GM12878 (cell line): ENCODE data around the gene NOS1AP. TPM values are rescaled to one million over a fixed set of nuclear protein-coding genes. Genes with fewer than 3 reads are reported as not detected.
"Not testable (repeated sequence)": the region's sequence is repeated elsewhere in the genome, so short reads cannot be mapped to it uniquely, and the experiment has no call there.

Experiments used
- ATAC-seq: fragments of 200-7000 bp; cut with Tn5 transposase; 3 replicates; pipeline ENCODE4 v1.9.1; 2020; ENCODE audit warnings: mild to moderate bottlenecking, moderate library complexity
- BruUV-seq: library from RNA; stranded (reverse); fragments of 400-500 nt; replicated peaks from 2 replicates; lab custom pipeline; 2021; lab: Mats Ljungman, UMichigan
- CTCF ChIA-PET: fragments of 300-600 bp; sonication (Branson Sonifier 250); formaldehyde crosslinking; extraction: SDS; loops from one replicate; lab custom pipeline; 2021; ENCODE audit warnings: inconsistent platforms; lab: Yijun Ruan, JAX
- POLR2A ChIA-PET: fragments of 350-600 bp; formaldehyde crosslinking; extraction: SDS; loops from one replicate; lab custom pipeline; 2021; ENCODE audit warnings: inconsistent platforms; lab: Charles Lee
- RAD21 ChIA-PET: fragments of 300-600 bp; sonication (Branson Sonifier 250); formaldehyde crosslinking; loops from one replicate; lab custom pipeline; 2023; ENCODE audit warnings: antibody characterized with exemption; ENCODE audit not compliant: unreplicated experiment; lab: Charles Lee
- SMC1A ChIA-PET: fragments of 300-600 bp; sonication (Branson Sonifier 250); formaldehyde crosslinking; loops from one replicate; lab custom pipeline; 2023; ENCODE audit not compliant: unreplicated experiment, uncharacterized antibody; lab: Charles Lee
- DNase-seq: peaks from one replicate; pipeline ENCODE4 v3.0.0-alpha.2; 2011; ENCODE audit warnings: low read depth, low spot score
- FAIRE-seq: peaks from 3 replicates; lab custom pipeline; 2011; peaks lifted over from hg19 to GRCh38; lab: Jason Lieb, UNC
- H2AFZ ChIP-seq: 2 replicates; pipeline ENCODE4 v1.6.0; 2011; ENCODE audit warnings: low read depth, low read length, control low read depth; ENCODE audit not compliant: control insufficient read depth
- H3K27ac ChIP-seq: 2 replicates; pipeline ENCODE4 v1.5.1; 2011; ENCODE audit warnings: control low read depth; ENCODE audit not compliant: control insufficient read depth, insufficient read depth
- H3K27me3 ChIP-seq, 2 experiments: replicated peaks in 1 of 2; 2 replicates each; pipeline versions ENCODE4 v1.6.0 to v1.6.1; 2011; ENCODE audit warnings: low read length in 1 of 2; ENCODE audit not compliant: control insufficient read depth in 2 of 2, insufficient read depth in 2 of 2
- H3K36me3 ChIP-seq, 2 experiments: 2 replicates each; pipeline ENCODE4 v1.5.1; 2011; ENCODE audit warnings: low read length in 1 of 2; ENCODE audit not compliant: control insufficient read depth in 2 of 2, insufficient read depth in 2 of 2
- H3K4me1 ChIP-seq: 2 replicates; pipeline ENCODE4 v1.6.1; 2011; ENCODE audit warnings: mild to moderate bottlenecking, low read length, moderate library complexity, mixed read lengths; ENCODE audit not compliant: control insufficient read depth, insufficient read depth
- H3K4me2 ChIP-seq: 2 replicates; pipeline ENCODE4 v1.6.0; 2011; ENCODE audit warnings: control low read depth; ENCODE audit not compliant: control insufficient read depth, insufficient read depth
- H3K4me3 ChIP-seq: fragments of 200-600 bp; sonication (generic); 2 replicates; pipeline ENCODE4 v1.5.1; 2016
- H3K79me2 ChIP-seq: 2 replicates; pipeline ENCODE4 v1.6.0; 2011; ENCODE audit warnings: low read length; ENCODE audit not compliant: control insufficient read depth, insufficient read depth
- H3K9ac ChIP-seq: 2 replicates; pipeline ENCODE4 v1.8.0; 2011; ENCODE audit warnings: low read length, control low read depth, mixed read lengths; ENCODE audit not compliant: control insufficient read depth, insufficient read depth
- H3K9me3 ChIP-seq: replicated peaks from 3 replicates; pipeline ENCODE4 v1.5.1; 2011; ENCODE audit warnings: mild to moderate bottlenecking, low read length; ENCODE audit not compliant: control insufficient read depth, insufficient read depth
- H4K20me1 ChIP-seq: 2 replicates; pipeline ENCODE4 v1.6.0; 2011; ENCODE audit not compliant: control insufficient read depth, insufficient read depth
- CREM ChIP-seq: IDR thresholded peaks from 2 replicates; pipeline ENCODE4 v1.6.1; 2014; ENCODE audit warnings: antibody characterized with exemption, low read depth
- POLR2AphosphoS5 ChIP-seq: IDR thresholded peaks from 2 replicates; pipeline ENCODE4 v1.6.1; 2011; ENCODE audit warnings: mild to moderate bottlenecking, low read length, inconsistent platforms
- TCF3 ChIP-seq: IDR thresholded peaks from 2 replicates; pipeline ENCODE4 v1.6.1; 2012; ENCODE audit warnings: low read depth, mild to moderate bottlenecking, low read length, borderline replicate concordance; ENCODE audit not compliant: insufficient read depth
- ZNF384 ChIP-seq: IDR thresholded peaks from 2 replicates; pipeline ENCODE4 v1.6.1; 2012; ENCODE audit warnings: low read depth, mild to moderate bottlenecking, low read length, improper control_type of control experiment, borderline replicate concordance
- WGBS: methylation state at CpG from one replicate; pipeline ENCODE4 v1.1.6; 2016; ENCODE audit warnings: low lambda C conversion rate; ENCODE audit not compliant: insufficient replicate concordance, insufficient coverage; ENCODE audit errors: missing lambda C conversion rate; 5-methylcytosine and 5-hydroxymethylcytosine counted together
- in situ Hi-C: fragments of 300-500 bp; cut with MboI; formaldehyde crosslinking; loops from 9 replicates; pipeline ENCODE4 v1.14.3; 2018; ENCODE audit warnings: mixed read lengths
- intact Hi-C: fragments of 100-400 bp; cut with micrococcal nuclease; formaldehyde crosslinking; loops from one replicate; pipeline ENCODE4 v1.14.2; 2022; ENCODE audit not compliant: unreplicated experiment
- polyA plus RNA-seq, 11 experiments: library from polyadenylated mRNA; depleted of rRNA in 4 of 11; unstranded in 6 of 11; stranded (reverse) in 5 of 11; fragments of >200 nt; fragmentation: Nextera tagmentation in 4 of 11; fragmentation: Illumina TruSeq in 1 of 11; extraction: Ambion mirVana in 4 of 11; extraction: Trizol in 1 of 11; gene quantifications; 1 replicate in 1 of 11; 2 replicates in 10 of 11; pipeline versions ENCODE4 v1.2.1 to v1.2.3, GENCODE V29; 2011 to 2016; ENCODE audit warnings: inconsistent platforms in 2 of 11, missing spikeins in 2 of 11, low read depth in 1 of 11
- total RNA-seq, 4 experiments: library from RNA; depleted of rRNA in 3 of 4; stranded (reverse); fragments of >200 nt in 3 of 4; fragmentation: Illumina TruSeq in 1 of 4; extraction: Trizol in 1 of 4; gene quantifications; 2 replicates each; pipeline versions ENCODE4 v1.2.1 to v1.2.3, GENCODE V29; 2013 to 2021
- TF ChIP-seq, protein P1 (sequence below): fragments of 450-650 bp; IDR thresholded peaks from 2 replicates; pipeline ENCODE4 v1.6.1; 2016; ENCODE audit warnings: mild to moderate bottlenecking
- TF ChIP-seq, protein P2 (sequence below), 3 experiments: IDR thresholded peaks in 2 of 3; conservative IDR thresholded peaks in 1 of 3; 2 replicates each; pipeline ENCODE4 v1.5.1; 2011; ENCODE audit warnings: low read depth in 3 of 3, low read length in 3 of 3, mild to moderate bottlenecking in 3 of 3, control low read depth in 2 of 3, moderate library complexity in 2 of 3, inconsistent platforms in 1 of 3, mixed read lengths in 1 of 3; ENCODE audit not compliant: control insufficient read depth in 2 of 3, insufficient read depth in 1 of 3; ENCODE audit errors: extremely low read depth in 1 of 3
- TF ChIP-seq, protein P3 (sequence below): IDR thresholded peaks from 2 replicates; pipeline ENCODE4 v1.6.1; 2011; ENCODE audit warnings: mild to moderate bottlenecking, low read depth, low read length, moderate library complexity; ENCODE audit not compliant: insufficient replicate concordance

NOS1AP gene
- total and polyA plus RNA-seq, 10 of the 15 experiments (the other 5 are each of a cell fraction or from before 2014, with no cell fraction given) = 0.03 to 0.15 TPM; not detected in 8

DNA sequence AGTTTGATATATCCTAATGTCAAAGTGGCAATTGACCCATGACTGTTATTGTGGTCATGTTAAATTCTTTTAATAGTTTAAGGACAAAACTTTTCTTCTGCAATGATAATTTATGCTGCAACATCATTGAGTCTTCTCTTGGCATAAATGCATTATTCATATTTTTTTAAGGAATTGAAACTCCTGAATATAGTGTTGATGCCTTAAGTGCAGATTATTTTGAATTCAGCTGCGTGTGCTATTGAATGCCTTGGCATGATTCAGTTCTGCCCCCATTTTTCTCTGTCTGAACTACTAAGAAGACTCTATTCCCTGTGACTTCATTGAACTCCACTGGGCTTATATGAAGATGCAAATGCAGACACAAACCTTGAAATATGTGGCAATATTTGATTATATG lies 22.6 kb upstream of the NOS1AP start:
- ChIA-PET RAD21 (no interaction called here), POLR2A (no interaction called here)
- Histone ChIP-seq H3K4me2 (no peak overlapping the region), H3K9me3 (no peaks in the 10 kb centered on the region), H3K4me1 (no peaks in the 10 kb centered on the region), H3K36me3 (no peaks in the 10 kb centered on the region), H3K4me3 (no peak overlapping the region), H3K79me2 (no peaks in the 10 kb centered on the region)
- no peak for TF ChIP-seq ZNF384
- TF ChIP-seq, protein P1, sequence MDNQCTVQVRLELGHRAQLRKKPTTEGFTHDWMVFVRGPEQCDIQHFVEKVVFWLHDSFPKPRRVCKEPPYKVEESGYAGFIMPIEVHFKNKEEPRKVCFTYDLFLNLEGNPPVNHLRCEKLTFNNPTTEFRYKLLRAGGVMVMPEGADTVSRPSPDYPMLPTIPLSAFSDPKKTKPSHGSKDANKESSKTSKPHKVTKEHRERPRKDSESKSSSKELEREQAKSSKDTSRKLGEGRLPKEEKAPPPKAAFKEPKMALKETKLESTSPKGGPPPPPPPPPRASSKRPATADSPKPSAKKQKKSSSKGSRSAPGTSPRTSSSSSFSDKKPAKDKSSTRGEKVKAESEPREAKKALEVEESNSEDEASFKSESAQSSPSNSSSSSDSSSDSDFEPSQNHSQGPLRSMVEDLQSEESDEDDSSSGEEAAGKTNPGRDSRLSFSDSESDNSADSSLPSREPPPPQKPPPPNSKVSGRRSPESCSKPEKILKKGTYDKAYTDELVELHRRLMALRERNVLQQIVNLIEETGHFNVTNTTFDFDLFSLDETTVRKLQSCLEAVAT = no peak
- no peak for TF ChIP-seq TCF3
- TF ChIP-seq, protein P2, sequence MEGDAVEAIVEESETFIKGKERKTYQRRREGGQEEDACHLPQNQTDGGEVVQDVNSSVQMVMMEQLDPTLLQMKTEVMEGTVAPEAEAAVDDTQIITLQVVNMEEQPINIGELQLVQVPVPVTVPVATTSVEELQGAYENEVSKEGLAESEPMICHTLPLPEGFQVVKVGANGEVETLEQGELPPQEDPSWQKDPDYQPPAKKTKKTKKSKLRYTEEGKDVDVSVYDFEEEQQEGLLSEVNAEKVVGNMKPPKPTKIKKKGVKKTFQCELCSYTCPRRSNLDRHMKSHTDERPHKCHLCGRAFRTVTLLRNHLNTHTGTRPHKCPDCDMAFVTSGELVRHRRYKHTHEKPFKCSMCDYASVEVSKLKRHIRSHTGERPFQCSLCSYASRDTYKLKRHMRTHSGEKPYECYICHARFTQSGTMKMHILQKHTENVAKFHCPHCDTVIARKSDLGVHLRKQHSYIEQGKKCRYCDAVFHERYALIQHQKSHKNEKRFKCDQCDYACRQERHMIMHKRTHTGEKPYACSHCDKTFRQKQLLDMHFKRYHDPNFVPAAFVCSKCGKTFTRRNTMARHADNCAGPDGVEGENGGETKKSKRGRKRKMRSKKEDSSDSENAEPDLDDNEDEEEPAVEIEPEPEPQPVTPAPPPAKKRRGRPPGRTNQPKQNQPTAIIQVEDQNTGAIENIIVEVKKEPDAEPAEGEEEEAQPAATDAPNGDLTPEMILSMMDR (IDR thresholded peaks at IDR 0.05 in 2 of 3, conservative IDR thresholded peaks at IDR 0.05 in 1 of 3; ENCODE audit: control insufficient read depth in 2 of 3, extremely low read depth in 1 of 3, insufficient read depth in 1 of 3, low read depth in 3 of 3, low read length in 3 of 3) = no peak
- no peak for TF ChIP-seq POLR2AphosphoS5
- TF ChIP-seq, protein P3, sequence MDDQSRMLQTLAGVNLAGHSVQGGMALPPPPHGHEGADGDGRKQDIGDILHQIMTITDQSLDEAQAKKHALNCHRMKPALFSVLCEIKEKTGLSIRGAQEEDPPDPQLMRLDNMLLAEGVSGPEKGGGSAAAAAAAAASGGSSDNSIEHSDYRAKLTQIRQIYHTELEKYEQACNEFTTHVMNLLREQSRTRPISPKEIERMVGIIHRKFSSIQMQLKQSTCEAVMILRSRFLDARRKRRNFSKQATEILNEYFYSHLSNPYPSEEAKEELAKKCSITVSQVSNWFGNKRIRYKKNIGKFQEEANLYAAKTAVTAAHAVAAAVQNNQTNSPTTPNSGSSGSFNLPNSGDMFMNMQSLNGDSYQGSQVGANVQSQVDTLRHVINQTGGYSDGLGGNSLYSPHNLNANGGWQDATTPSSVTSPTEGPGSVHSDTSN = no peak
- TF ChIP-seq CREM = no peak
- TF ChIP-seq, all 136 proteins: peak for 0
- intact Hi-C loops (no loop called here), in situ Hi-C loops (no loop called here)
- DNase-seq = no peak
- SMC1A ChIA-PET = interaction anchor here (1.0 kb wide), 1 partner anchor 10 kb away, joined by 3 read pairs; no protein-coding TSS in a partner anchor
- 0% methylated on average over 1 of the region's 1 CpG for WGBS
- H2AFZ ChIP-seq = no peak overlapping the region
- CTCF ChIA-PET = interaction anchor here (1.3 kb wide), 1 partner anchor 10 kb away, joined by 3 read pairs; no protein-coding TSS in a partner anchor
- ATAC-seq = no peak
- H3K27me3 ChIP-seq = no peaks in the 10 kb centered on the region
- H4K20me1 ChIP-seq = no peaks in the 10 kb centered on the region
- no peak overlapping the region for H3K9ac ChIP-seq
- no peak for FAIRE-seq
- BruUV-seq = no TSS peak
- H3K27ac ChIP-seq = no peak overlapping the region

DNA sequence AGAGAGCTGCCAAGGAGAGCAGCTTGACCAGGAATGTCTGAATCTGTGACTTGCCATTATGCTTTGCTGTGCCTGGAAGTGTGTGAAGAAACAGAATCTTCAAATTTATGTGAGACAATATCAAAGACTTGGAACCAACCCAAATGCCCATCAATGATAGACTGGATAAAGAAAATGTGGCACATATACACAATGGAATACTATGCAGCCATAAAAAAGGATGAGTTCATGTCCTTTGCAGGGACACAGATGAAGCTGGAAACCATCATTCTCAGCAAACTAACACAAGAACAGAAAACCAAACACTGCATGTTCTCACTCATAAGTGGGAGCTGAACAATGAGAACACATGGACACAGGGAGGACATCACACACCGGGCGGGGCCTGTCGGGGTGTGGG lies 15.5 kb upstream of the NOS1AP start:
- H3K9ac ChIP-seq, in situ Hi-C loops, ATAC-seq, H4K20me1 ChIP-seq, BruUV-seq, H3K36me3 ChIP-seq, H2AFZ ChIP-seq, intact Hi-C loops, H3K4me3 ChIP-seq, H3K9me3 ChIP-seq, DNase-seq, FAIRE-seq, H3K27me3 ChIP-seq, H3K27ac ChIP-seq, POLR2A ChIA-PET, H3K79me2 ChIP-seq, RAD21 ChIA-PET, H3K4me2 ChIP-seq, H3K4me1 ChIP-seq: not testable (repeated sequence)
- WGBS = 39% methylated on average over 3 of the region's 3 CpGs
- ChIA-PET SMC1A (interaction anchor here (2.3 kb wide), 1 partner anchor 10 kb away, joined by 5 read pairs; no protein-coding TSS in a partner anchor), CTCF (interaction anchor here (1.9 kb wide), 1 partner anchor 224 kb away, joined by 7 read pairs; no protein-coding TSS in a partner anchor)
